NT2/D1 (cell line): Measurements from ENCODE around the gene CCNB2.

Experiments used
- SUZ12 ChIP-seq: IDR thresholded peaks from 2 replicates; pipeline ENCODE4 v1.6.1; 2011; ENCODE audit not compliant: insufficient read length, insufficient read depth; ENCODE audit errors: extremely low read depth
- ZNF274 ChIP-seq: IDR thresholded peaks from 2 replicates; pipeline ENCODE4 v1.6.1; 2011; ENCODE audit warnings: mild to moderate bottlenecking, low read depth, low read length

DNA sequence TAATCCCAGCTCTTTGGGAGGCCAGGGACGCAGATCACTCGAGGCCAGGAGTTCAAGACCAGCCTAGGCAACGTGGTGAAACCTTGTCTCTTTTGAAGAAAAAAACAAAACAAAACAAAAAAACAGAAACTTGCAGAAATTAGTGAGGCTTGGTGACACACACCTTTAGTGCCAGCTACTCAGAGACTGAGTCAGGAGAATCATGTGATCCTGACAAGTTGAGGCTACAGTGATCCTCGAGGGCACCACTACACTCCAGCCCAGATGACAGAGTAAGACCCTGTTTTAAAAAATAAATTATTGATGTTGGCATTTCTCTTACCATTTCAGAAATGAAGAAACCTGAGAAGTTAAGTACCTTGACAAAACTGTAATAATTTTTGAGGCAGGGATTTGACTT lies 44.6 kb upstream of the CCNB2 start:
- no peak for TF ChIP-seq SUZ12
- TF ChIP-seq ZNF274 = no peak
